ENCODE measurements around the gene CAPN11.
"Not testable (repeated sequence)": the region's sequence is repeated elsewhere in the genome, so short reads cannot be mapped to it uniquely, and the experiment has no call there.

CAPN11 gene

GRCh38 chr6:44225579-44226325 is 67.1 kb downstream of the CAPN11 start:
- no peak for DNase-seq (ENCODE audit: low read depth in 2 of 3, low spot score in 1 of 3)

- DNase-seq (ENCODE audit: low read depth in 2 of 3, low spot score in 1 of 3) = no peak
Measured at GRCh38 chr6:44226368-44227147, 67.9 kb downstream of the CAPN11 start.

GRCh38 chr6:44227148-44227793 is 68.7 kb downstream of the CAPN11 start:
- no peak for DNase-seq (ENCODE audit: low read depth in 2 of 3, low spot score in 1 of 3)

- DNase-seq (ENCODE audit: low read depth in 2 of 3, low spot score in 1 of 3) = no peak
Measured at GRCh38 chr6:44228031-44228430, 69.4 kb downstream of the CAPN11 start.

- DNase-seq (ENCODE audit: low read depth in 2 of 3, low spot score in 1 of 3) = no peak
Measured at GRCh38 chr6:44228433-44228832, 69.8 kb downstream of the CAPN11 start.

- no peak for DNase-seq (ENCODE audit: low read depth in 2 of 3, low spot score in 1 of 3)
Measured at GRCh38 chr6:44228836-44229235, 70.2 kb downstream of the CAPN11 start.

- no peak for DNase-seq (ENCODE audit: low read depth in 2 of 3, low spot score in 1 of 3)
Measured at GRCh38 chr6:44229376-44230033, 70.9 kb downstream of the CAPN11 start.

GRCh38 chr6:44230034-44230675 is 71.5 kb downstream of the CAPN11 start:
- DNase-seq (ENCODE audit: low read depth in 2 of 3, low spot score in 1 of 3) = no peak

- not testable (repeated sequence) for DNase-seq (ENCODE audit: low read depth in 2 of 3, low spot score in 1 of 3)
Measured at GRCh38 chr6:44231426-44231825, 72.8 kb downstream of the CAPN11 start.

- no peak for DNase-seq (ENCODE audit: low read depth in 2 of 3, low spot score in 1 of 3)
Measured at GRCh38 chr6:44232676-44233566, 74.3 kb downstream of the CAPN11 start.

GRCh38 chr6:44233567-44234100 is 75.0 kb downstream of the CAPN11 start:
- DNase-seq (ENCODE audit: low read depth in 2 of 3, low spot score in 1 of 3) = no peak

Measured in stimulated activated CD4-positive, alpha-beta T cell treated with anti-CD3 and anti-CD28 coated beads, Interleukin-12 subunit alpha, Interleukin-12 subunit beta, amount 100 ng/mL, for 48 hours (primary cell).